ENCODE results near the gene KCNJ16.

KCNJ16 gene

DNA sequence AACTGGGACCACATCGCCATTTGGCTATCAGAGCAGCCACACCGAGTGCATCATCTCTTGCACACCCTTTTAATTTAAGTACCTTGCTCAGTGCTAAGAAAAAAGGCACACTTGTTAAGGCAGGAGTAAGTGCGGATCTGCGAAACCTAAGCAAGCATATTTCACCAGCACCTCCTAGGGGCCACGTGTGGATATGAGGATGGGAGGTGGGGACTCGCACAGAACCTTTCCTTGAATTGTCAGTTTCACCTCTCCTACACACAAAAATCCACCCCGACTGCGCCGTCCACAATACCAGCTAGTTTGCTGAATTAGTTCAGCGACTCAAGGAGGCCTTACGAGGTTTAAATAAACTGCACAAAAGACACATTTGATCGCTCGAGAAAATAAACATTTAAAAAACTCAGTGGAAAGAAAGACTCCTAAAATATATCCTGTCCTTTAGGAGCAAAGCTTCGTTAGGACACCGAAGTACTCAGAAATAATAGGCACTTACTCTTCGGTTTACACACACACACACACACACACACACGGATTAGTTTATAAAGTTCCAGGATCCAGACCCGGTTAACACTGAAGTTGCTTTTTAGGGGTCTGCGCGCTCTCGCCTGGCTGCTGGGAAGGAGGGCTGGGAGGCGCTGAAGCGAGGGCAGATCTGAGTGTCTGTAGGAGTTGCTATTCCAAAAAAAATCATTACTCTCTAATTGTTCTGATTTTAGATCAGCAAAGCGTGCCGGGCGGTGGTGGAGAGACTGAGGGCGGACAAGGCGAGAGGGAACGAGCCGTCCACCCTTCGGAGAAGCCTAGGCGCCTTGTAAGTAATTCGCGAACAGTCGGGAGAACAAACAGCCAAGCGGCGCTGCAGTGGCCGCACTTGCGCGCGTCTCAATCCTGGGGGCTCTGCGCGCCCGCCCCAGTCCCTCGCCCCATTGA is 93.3 kb downstream of the KCNJ16 start:
- H3F3A ChIP-seq (ENCODE audit: control insufficient read depth, insufficient read depth) = no peaks in the 10 kb centered on the region

DNA sequence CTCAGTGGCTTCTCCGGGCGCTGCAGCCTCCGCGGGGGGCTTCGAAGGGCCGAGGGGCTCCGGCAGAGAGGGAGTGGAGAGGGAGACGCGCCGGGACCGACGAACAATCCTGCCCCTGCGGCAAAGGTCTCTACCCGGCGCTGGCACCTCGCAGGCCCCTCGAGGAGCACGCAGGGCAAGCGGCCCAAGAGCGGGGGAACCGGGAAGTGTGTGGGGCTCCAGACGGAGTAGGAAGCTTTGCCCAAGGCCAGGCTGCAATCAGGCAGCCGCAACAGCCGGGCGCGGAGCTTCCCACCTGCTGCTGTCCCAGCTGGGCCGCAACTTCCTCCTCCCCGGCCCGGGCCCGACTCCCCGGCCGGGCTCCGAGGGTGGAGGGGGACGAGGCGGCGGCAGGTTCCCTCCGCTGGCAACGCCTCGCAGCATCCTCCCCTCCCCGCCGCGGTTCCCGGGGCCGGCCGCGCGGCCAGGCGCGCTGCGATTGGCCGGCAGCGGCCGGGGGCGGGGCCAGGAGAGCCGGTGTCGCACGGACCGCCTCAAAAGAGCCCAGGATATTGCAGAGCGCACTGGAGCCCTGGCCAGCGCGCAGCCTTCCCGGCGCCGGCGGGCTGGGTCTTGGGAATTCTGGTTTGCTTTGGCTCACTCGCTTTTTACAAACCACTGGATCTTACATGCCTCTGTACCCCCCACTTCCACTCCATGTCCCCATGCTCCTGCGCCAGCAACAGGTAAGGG is 94.1 kb downstream of the KCNJ16 start, which contains the start of gene KCNJ2:
Gene KCNJ2, plus strand, starts transcription at position 556 of the 732 bp plus-strand sequence. CDS start 5,508 bp downstream, outside the sequence.
- Histone ChIP-seq H3K4me3 (ENCODE audit: low read length) (peak within 1 kb of the TSS; percentile 77), H3K9me3 (ENCODE audit: control insufficient read depth, insufficient read depth, low read length) (no peaks in the 10 kb centered on the region), H3K36me3 (ENCODE audit: control insufficient read depth, low read length) (no peaks in the 10 kb centered on the region), H3K4me1 (ENCODE audit: control insufficient read depth, low read length) (peaks cover 21% of the 10 kb centered on the region), H3K27ac (ENCODE audit: low read depth, low read length) (no peak within 1 kb of the TSS), H3K4me2 (ENCODE audit: low read length) (peak within 1 kb of the TSS; percentile 93), H4K20me1 (ENCODE audit: control insufficient read depth, insufficient read depth, low read depth, low read length) (no peaks in the 10 kb centered on the region), H3K9me2 (replicated peaks; ENCODE audit: control insufficient read depth, low read length) (no peaks in the 10 kb centered on the region), H3F3A (ENCODE audit: control insufficient read depth, insufficient read depth) (no peaks in the 10 kb centered on the region), H3K79me2 (ENCODE audit: control insufficient read depth, low read length) (no peaks in the 10 kb centered on the region), H3K27me3 (ENCODE audit: control insufficient read depth, low read length) (peaks cover 38% of the 10 kb centered on the region)
- no peak for TF ChIP-seq EZH2phosphoT487 (IDR thresholded peaks at IDR 0.05; ENCODE audit: borderline replicate concordance, low read length)
- TF ChIP-seq, protein P1, sequence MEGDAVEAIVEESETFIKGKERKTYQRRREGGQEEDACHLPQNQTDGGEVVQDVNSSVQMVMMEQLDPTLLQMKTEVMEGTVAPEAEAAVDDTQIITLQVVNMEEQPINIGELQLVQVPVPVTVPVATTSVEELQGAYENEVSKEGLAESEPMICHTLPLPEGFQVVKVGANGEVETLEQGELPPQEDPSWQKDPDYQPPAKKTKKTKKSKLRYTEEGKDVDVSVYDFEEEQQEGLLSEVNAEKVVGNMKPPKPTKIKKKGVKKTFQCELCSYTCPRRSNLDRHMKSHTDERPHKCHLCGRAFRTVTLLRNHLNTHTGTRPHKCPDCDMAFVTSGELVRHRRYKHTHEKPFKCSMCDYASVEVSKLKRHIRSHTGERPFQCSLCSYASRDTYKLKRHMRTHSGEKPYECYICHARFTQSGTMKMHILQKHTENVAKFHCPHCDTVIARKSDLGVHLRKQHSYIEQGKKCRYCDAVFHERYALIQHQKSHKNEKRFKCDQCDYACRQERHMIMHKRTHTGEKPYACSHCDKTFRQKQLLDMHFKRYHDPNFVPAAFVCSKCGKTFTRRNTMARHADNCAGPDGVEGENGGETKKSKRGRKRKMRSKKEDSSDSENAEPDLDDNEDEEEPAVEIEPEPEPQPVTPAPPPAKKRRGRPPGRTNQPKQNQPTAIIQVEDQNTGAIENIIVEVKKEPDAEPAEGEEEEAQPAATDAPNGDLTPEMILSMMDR (IDR thresholded peaks at IDR 0.05; ENCODE audit: low read depth, low read length, poor library complexity, severe bottlenecking) = no peak

More for the DNA sequence above, 93.3 kb downstream of the KCNJ16 start:
- H3K9me2 ChIP-seq (replicated peaks; ENCODE audit: control insufficient read depth, low read length) = no peaks in the 10 kb centered on the region
- no peak overlapping the region for H3K27ac ChIP-seq (ENCODE audit: low read depth, low read length)
- H3K4me1 ChIP-seq (ENCODE audit: control insufficient read depth, low read length) = peaks cover 21% of the 10 kb centered on the region
- H3K9me3 ChIP-seq (ENCODE audit: control insufficient read depth, insufficient read depth, low read length) = no peaks in the 10 kb centered on the region
- H3K36me3 ChIP-seq (ENCODE audit: control insufficient read depth, low read length) = no peaks in the 10 kb centered on the region
- H3K4me2 ChIP-seq (ENCODE audit: low read length) = peak overlapping the region; percentile 93
- no peaks in the 10 kb centered on the region for H3K79me2 ChIP-seq (ENCODE audit: control insufficient read depth, low read length)
- peak overlapping the region; percentile 77 for H3K4me3 ChIP-seq (ENCODE audit: low read length)
- TF ChIP-seq, protein P1 (IDR thresholded peaks at IDR 0.05; ENCODE audit: low read depth, low read length, poor library complexity, severe bottlenecking) = peak; percentile 63
- TF ChIP-seq EZH2phosphoT487 (IDR thresholded peaks at IDR 0.05; ENCODE audit: borderline replicate concordance, low read length) = no peak
- H3K27me3 ChIP-seq (ENCODE audit: control insufficient read depth, low read length) = peaks cover 37% of the 10 kb centered on the region
- H4K20me1 ChIP-seq (ENCODE audit: control insufficient read depth, insufficient read depth, low read depth, low read length) = no peaks in the 10 kb centered on the region

DNA sequence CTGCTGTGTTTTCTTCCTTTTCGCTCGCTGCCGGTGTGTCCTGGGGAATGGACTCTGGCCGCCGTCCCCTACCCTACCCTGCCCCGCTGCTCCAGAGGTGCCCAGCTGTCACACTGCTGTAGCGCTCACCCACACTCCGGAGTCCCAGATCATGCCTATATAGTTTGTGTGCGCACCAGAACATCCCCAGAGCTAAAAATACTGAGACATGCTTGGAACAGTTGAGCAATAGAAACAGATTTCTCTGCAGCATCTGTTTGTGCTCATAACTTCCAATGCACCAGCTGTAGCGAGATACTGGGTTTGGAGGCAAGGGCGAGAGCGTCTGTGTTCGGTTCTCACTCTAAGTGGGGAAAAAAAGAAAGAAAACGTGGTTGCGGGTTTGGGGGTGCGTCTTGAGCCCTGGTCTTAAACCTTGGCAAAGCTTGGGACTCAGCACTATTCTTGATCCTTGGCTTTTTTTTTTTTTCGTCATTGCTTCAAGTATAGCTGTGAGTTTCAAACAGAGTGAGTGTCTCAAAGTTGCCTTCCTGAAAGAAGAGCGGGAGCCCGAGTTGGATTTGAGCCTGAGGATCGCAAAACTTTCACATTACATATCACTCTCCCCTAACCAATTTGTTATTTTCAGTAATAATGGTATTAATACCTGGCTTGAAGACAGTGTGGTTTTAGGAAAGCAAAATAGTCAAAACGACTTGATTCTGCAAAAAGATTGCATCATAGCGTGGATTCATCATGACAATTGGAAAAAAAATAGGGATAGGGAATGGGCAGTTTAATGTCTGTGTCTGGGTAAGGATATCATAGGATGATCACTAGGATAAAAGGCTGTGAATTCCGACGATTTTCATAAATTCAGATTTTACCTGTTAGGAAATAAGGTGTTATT is 94.9 kb downstream of the KCNJ16 start:
- H3K4me1 ChIP-seq (ENCODE audit: control insufficient read depth, low read length) = peaks cover 18% of the 10 kb centered on the region
- no peaks in the 10 kb centered on the region for H3F3A ChIP-seq (ENCODE audit: control insufficient read depth, insufficient read depth)
- no peaks in the 10 kb centered on the region for H4K20me1 ChIP-seq (ENCODE audit: control insufficient read depth, insufficient read depth, low read depth, low read length)
- H3K27me3 ChIP-seq (ENCODE audit: control insufficient read depth, low read length) = peaks cover 38% of the 10 kb centered on the region
- H3K79me2 ChIP-seq (ENCODE audit: control insufficient read depth, low read length) = no peaks in the 10 kb centered on the region
- H3K9me3 ChIP-seq (ENCODE audit: control insufficient read depth, insufficient read depth, low read length) = no peaks in the 10 kb centered on the region
- H3K4me3 ChIP-seq (ENCODE audit: low read length) = peak overlapping the region; percentile 77
- peak overlapping the region; percentile 93 for H3K4me2 ChIP-seq (ENCODE audit: low read length)
- H3K36me3 ChIP-seq (ENCODE audit: control insufficient read depth, low read length) = no peaks in the 10 kb centered on the region
- TF ChIP-seq, protein P1 (IDR thresholded peaks at IDR 0.05; ENCODE audit: low read depth, low read length, poor library complexity, severe bottlenecking) = no peak
- TF ChIP-seq EZH2phosphoT487 (IDR thresholded peaks at IDR 0.05; ENCODE audit: borderline replicate concordance, low read length) = no peak
- no peak overlapping the region for H3K27ac ChIP-seq (ENCODE audit: low read depth, low read length)
- no peaks in the 10 kb centered on the region for H3K9me2 ChIP-seq (replicated peaks; ENCODE audit: control insufficient read depth, low read length)
